Upper lobe of right lung (tissue), 1 donor: ENCODE results near the gene SRXN1. TPM values are rescaled to one million over a fixed set of nuclear protein-coding genes. Genes with fewer than 3 reads are reported as not detected.

Source experiments
- ATAC-seq: fragments of 200-7000 bp; cut with Tn5 transposase; one replicate; pipeline ENCODE4 v1.9.1; 2020; ENCODE audit warnings: mild to moderate bottlenecking, moderate library complexity
- DNase-seq: peaks from one replicate; pipeline ENCODE4 v3.0.0-alpha.2; 2020
- H3K27ac ChIP-seq: fragments of 200-600 bp; one replicate; pipeline ENCODE4 v1.8.0; 2022
- H3K27me3 ChIP-seq: fragments of 200-600 bp; one replicate; pipeline ENCODE4 v1.8.0; 2022; ENCODE audit warnings: mild to moderate bottlenecking
- H3K36me3 ChIP-seq: fragments of 200-600 bp; one replicate; pipeline ENCODE4 v1.8.0; 2022
- H3K4me1 ChIP-seq: fragments of 200-600 bp; one replicate; pipeline ENCODE4 v1.8.0; 2022
- H3K4me3 ChIP-seq: fragments of 200-600 bp; one replicate; pipeline ENCODE4 v1.8.0; 2022; ENCODE audit warnings: mild to moderate bottlenecking
- H3K9me3 ChIP-seq: fragments of 200-600 bp; one replicate; pipeline ENCODE4 v1.8.0; 2022
- CTCF ChIP-seq: fragments of 200-600 bp; IDR thresholded peaks from one replicate; pipeline ENCODE4 v1.8.0; 2022; ENCODE audit warnings: antibody characterized with exemption
- intact Hi-C: fragments of 100-400 bp; cut with DNase I; formaldehyde crosslinking; loops from one replicate; pipeline ENCODE4 v1.11.0; 2022
- total RNA-seq: library from RNA; stranded (reverse); fragmentation: NEBNext Ultra II Directional; extraction: Animal tissue kit (Norgen Biotek cat#: 25700); gene quantifications from one replicate; pipeline ENCODE4 v1.2.1, GENCODE V29; 2021
- donor health status: DM: no; HTN: yes; CAD: no; lungs with severe emphysema.

The SRXN1 gene
- total RNA-seq, 1 donor from 2014 or later: 41.2 TPM

- Histone ChIP-seq H3K9me3 (no peaks in the 10 kb centered on the region), H3K27me3 (peaks cover 48% of the 10 kb centered on the region), H3K4me1 (no peaks in the 10 kb centered on the region), H3K4me3 (peak overlapping the region; percentile 19), H3K27ac (no peak overlapping the region), H3K36me3 (no peaks in the 10 kb centered on the region)
- peak; percentile 48 for DNase-seq
- no peak for TF ChIP-seq CTCF
- intact Hi-C loops: no loop called here
- no peak for ATAC-seq
Observed at GRCh38 chr20:609371-609964, 43.5 kb downstream of the SRXN1 start.

- Histone ChIP-seq H3K27ac (no peak overlapping the region), H3K27me3 (peaks cover 47% of the 10 kb centered on the region), H3K4me3 (no peak overlapping the region), H3K36me3 (no peaks in the 10 kb centered on the region), H3K9me3 (no peaks in the 10 kb centered on the region), H3K4me1 (no peaks in the 10 kb centered on the region)
- DNase-seq (peak; percentile 43), ATAC-seq (no peak)
- intact Hi-C loops: no loop called here
- TF ChIP-seq CTCF: no peak
Observed at GRCh38 chr20:608970-609369, 44.0 kb downstream of the SRXN1 start.

GRCh38 chr20:607476-607875 is 45.5 kb downstream of the SRXN1 start:
- no peaks in the 10 kb centered on the region for H3K9me3 ChIP-seq
- intact Hi-C loops: no loop called here
- peaks cover under 1% of the 10 kb centered on the region for H3K4me1 ChIP-seq
- peaks cover 37% of the 10 kb centered on the region for H3K27me3 ChIP-seq
- H3K36me3 ChIP-seq: no peaks in the 10 kb centered on the region
- TF ChIP-seq CTCF: no peak
- ATAC-seq (no peak), DNase-seq (peak; percentile 33)
- no peak overlapping the region for H3K27ac ChIP-seq
- H3K4me3 ChIP-seq: no peak overlapping the region

- Histone ChIP-seq H3K4me3 (no peak overlapping the region), H3K9me3 (no peaks in the 10 kb centered on the region), H3K36me3 (no peaks in the 10 kb centered on the region), H3K27ac (no peak overlapping the region), H3K27me3 (peaks cover 17% of the 10 kb centered on the region), H3K4me1 (peaks cover 7% of the 10 kb centered on the region)
- intact Hi-C loops: no loop called here
- TF ChIP-seq CTCF: no peak
- ATAC-seq (no peak), DNase-seq (no peak)
Observed at GRCh38 chr20:605237-605636, 47.8 kb downstream of the SRXN1 start.

GRCh38 chr20:603116-603640 is 49.8 kb downstream of the SRXN1 start:
- no peaks in the 10 kb centered on the region for H3K36me3 ChIP-seq
- no peak for DNase-seq
- H3K27ac ChIP-seq: no peak overlapping the region
- intact Hi-C loops: no loop called here
- peaks cover 7% of the 10 kb centered on the region for H3K4me1 ChIP-seq
- H3K27me3 ChIP-seq: peaks cover under 1% of the 10 kb centered on the region
- no peak overlapping the region for H3K4me3 ChIP-seq
- no peaks in the 10 kb centered on the region for H3K9me3 ChIP-seq
- ATAC-seq: no peak
- TF ChIP-seq CTCF: no peak
